ENCODE data around the gene JTB.

JTB gene

DNA sequence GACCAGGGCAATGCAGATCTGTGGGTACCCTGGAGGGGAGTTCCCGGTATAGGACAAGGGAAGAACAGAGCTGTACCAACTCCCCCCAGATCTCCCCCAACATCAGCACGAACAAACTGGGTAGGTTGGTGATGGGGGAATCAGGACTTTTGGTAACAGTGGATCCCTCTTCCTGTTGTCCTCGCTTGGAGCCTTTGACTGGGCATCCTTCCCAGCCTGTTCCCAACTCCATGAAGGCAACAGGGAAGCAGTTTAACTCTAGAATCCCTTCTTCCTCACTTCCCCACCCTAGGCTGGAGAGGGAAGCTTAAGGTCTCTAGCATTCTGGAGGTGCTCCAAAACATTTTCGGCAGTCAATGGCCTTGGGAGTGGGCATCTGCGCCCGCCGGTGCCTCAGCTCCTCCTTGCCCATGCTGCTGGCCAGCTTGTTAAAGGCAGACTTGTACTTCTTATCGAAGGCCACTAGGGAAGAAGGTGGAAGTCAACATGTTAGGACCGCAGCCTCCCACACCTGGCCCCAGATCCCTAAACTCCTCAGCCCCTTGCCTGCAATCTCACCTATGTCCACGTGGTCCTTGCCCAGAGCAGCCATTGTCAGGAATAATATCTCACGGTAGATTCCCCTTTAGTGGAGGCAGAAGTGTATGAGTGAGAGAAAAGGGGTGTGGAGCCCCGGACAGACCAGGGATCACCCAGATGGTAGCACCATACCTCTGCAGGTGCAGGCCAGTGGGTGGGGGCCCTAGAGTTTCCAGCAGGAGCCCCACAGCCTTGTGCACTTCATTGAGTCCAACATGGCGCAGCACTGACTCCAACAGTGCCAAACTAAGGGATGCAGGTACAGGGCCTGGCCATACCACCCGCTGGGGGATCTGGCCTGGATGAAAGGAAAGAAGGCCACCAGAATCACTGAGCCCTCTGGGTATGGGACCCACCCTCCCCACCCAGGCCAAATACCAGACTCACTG, 47.2 kb downstream of the JTB start:
- no peak for DNase-seq

DNA sequence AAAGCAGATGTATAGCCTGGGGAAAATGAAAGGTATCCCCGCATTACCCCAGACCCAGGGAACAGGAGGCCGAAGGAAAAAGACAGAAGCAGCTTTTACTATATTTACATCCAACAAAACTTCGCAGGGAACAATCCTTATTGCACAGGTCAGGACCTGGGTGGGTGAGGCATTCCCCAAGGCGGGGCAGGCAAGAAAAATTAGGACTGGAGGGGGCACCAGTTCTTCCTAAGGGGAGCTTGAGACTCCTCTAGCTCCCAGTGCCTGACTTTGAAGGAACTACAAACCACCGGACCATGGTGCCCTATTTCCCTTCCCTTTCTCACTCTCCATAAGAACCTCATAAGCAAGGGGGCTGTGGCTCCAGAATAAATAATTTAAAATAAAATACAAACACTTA, 48.0 kb downstream of the JTB start:
- no peak for DNase-seq

- no peak for DNase-seq
Measured at GRCh38 chr1:153928791-153929341, 48.6 kb downstream of the JTB start.

DNA sequence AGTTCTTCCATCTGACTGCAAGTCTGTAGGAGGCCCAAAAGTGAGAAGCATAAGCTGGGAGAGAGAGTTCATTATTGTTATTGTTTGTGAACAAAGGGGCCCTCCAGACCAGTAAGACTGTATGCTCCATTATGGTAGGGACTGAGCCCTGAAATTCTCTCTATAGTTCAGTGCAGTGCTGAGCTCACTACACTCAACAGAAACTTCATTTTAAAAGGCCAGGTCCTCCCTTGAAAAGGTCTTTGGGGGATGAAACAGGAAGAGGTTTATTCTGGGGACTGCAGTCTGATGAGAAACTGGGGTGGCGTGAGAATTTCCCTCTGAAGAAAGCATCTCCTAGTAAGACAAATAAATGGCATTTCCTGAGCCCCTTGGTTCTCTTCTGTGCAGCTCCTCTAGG, 49.2 kb downstream of the JTB start:
- no peak for DNase-seq

DNA sequence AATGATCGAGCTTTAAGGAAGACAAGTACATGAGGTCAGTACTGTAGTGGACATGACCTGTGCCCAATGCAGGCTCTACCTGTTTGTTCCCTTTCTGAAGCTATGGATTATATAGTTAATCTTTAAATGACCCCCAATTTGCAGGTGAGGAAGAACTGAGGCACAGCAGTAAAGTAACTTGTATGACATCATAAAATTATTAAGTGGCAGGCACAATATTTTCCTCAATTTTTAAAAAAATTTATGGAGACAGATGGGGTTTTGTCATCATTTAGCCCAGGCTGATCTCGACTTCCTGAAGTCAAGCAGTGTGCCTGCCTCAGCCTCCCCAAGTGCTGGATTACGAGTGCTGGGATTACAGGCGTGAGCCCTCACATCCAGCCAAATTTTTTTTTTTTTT, 51.1 kb downstream of the JTB start:
- no peak for DNase-seq
